Omental fat pad (tissue), 4 donors: Measurements from ENCODE around the gene RPS10. TPM values are rescaled to one million over a fixed set of nuclear protein-coding genes. Genes with fewer than 3 reads are reported as not detected.

Source experiments
- ATAC-seq: fragments of 150-250 bp; one replicate; pipeline ENCODE4 v1.9.1; 2016; ENCODE audit warnings: mild to moderate bottlenecking, moderate library complexity; ENCODE audit not compliant: low FRiP score
- DNase-seq: peaks from one replicate; pipeline ENCODE4 v3.0.0-alpha.2; 2019; ENCODE audit warnings: low spot score
- total RNA-seq, 4 donors: library from RNA; depleted of rRNA; stranded (reverse); fragments of >200 nt; gene quantifications; one replicate each; pipeline ENCODE4 v1.1.0, GENCODE V29; 2016
- TF ChIP-seq, protein P1 (sequence below), 3 donors: fragments of 450-650 bp; IDR thresholded peaks; one replicate each; pipeline ENCODE4 v1.5.1; 2016 to 2017; ENCODE audit warnings: antibody characterized with exemption in 3 of 3, mild to moderate bottlenecking in 3 of 3, moderate library complexity in 2 of 3

Gene RPS10
- total RNA-seq, 4 donors from 2014 or later: 1,698 to 2,828 (median 2,343) TPM

DNA sequence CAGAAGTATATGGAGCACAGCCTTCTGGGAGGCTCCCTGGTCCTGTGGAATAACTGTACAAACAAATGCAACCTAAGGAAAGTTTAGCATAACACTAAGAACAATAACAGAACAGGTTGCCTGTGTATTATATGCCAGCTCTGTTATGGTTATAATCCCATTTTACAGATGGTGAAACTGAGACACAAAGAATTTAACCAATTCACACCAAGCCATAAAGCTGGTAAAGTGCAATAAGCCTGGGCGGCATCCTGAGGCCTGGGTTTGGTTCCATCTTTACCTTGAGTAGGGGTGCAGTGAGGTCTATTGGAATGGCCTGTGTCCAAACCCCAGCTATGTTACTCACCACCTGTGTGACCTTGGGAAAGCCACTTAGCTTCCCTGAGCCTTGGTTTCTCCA lies 25.3 kb upstream of the RPS10 start:
- DNase-seq: no peak
- TF ChIP-seq, protein P1, sequence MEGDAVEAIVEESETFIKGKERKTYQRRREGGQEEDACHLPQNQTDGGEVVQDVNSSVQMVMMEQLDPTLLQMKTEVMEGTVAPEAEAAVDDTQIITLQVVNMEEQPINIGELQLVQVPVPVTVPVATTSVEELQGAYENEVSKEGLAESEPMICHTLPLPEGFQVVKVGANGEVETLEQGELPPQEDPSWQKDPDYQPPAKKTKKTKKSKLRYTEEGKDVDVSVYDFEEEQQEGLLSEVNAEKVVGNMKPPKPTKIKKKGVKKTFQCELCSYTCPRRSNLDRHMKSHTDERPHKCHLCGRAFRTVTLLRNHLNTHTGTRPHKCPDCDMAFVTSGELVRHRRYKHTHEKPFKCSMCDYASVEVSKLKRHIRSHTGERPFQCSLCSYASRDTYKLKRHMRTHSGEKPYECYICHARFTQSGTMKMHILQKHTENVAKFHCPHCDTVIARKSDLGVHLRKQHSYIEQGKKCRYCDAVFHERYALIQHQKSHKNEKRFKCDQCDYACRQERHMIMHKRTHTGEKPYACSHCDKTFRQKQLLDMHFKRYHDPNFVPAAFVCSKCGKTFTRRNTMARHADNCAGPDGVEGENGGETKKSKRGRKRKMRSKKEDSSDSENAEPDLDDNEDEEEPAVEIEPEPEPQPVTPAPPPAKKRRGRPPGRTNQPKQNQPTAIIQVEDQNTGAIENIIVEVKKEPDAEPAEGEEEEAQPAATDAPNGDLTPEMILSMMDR (IDR thresholded peaks at IDR 0.05): no peak
- no peak for ATAC-seq

DNA sequence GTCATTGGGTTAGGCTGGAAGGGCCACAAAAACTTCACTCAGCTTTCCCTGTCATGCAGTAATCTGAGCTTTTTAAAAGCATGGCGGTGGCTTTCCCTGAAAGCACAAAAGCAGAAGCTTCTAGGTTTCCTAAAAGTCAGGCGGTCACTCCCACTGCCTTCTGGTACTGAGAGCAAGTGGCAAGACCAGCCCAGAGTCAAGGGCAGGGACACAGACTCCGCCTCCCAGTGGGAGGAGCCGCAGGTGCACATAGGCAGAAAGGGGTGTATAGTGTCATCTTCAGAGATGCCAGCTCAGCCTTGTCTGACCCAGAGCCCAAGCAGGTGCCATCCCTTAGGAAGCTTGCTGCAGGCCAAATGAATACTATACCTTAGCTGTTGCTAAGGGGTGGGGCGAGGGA lies 22.0 kb upstream of the RPS10 start:
- DNase-seq: no peak
- TF ChIP-seq, protein P1 (IDR thresholded peaks at IDR 0.05): no peak
- no peak for ATAC-seq

DNA sequence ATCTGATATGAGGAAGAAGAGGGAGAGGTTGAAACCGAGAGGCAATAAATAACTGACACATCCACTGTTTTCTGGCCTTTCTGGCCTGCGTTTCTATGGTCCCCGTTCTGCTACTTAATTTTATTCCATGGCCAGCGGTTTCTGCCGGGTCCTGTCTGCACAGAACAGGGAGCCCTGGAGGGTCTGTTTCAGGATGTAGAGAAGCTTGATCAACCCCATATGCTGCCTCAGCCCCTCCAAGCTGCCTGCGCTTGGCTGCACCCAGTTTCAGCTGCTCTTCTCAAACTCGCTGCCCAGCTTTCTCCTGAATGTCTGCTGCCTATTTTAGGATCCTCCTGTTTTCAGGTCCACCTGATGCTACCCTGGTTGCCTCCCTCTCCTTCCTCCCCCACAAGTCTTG lies 21.5 kb upstream of the RPS10 start:
- DNase-seq (no peak), ATAC-seq (no peak)
- TF ChIP-seq, protein P1 (IDR thresholded peaks at IDR 0.05): no peak

DNA sequence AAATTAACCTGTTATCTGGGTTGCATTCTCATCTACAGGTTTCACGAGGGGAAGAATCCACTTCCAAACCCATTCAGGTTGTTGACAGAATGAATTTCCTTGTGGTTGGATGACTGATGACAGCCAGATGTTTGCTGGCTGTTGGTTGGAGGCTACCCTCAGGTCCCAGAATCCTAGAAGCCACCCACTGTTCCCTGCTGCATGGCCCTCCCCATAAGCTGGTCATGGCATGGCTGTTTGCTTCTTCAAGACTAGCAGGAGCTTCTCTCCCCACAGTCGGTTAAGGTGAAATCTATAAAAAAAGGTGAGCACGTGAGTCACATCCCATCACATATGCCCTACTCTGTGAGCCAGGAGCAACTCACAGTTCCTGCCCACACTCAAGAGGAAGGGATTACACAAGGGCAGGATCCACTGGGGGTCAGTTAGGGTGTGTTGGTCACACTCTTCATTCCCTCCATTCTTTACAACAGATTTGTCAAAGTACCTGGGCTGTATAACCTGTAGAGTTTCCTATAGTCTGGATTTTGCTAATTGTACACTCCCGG lies 19.5 kb upstream of the RPS10 start:
- DNase-seq: no peak
- TF ChIP-seq, protein P1 (IDR thresholded peaks at IDR 0.05): no peak
- ATAC-seq: no peak

DNA sequence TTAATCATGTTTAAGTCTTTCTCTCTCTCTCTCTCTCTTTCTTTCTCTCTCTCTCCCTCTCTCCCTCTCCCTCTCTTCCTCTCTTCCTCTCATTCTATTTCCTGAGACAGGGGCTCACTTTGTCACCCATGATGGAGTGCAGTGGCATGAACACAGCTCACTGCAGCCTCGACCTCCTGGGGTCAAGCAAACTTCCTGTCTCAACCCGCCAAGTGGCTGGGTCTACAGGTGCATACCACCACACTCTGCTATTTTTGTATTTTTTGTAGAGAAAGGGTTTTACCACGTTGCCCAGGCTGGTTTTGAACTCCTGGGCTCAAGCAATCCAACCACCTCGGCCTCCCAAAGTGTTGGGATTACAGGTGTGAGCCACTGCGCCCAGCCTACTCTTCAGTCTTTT lies 15.7 kb upstream of the RPS10 start:
- no peak for DNase-seq
- TF ChIP-seq, protein P1 (IDR thresholded peaks at IDR 0.05): no peak
- no peak for ATAC-seq

DNA sequence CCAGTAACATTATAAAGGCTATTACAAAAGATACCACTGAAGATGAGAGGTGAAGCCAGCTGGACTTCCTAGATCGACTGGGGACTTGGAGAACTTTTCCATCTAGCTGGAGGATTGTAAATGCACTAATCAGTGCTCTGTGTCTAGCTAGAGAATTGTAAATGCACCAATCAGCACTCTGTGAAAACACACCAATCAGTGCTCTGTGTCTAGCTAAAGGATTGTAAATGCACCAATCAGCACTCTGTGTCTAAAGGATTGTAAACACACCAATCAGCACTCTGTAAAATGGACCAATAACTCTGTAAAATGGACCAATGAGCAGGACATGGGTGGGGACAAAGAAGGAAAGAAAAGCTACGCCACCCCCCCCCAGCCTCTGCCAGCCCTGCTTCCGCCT lies 13.6 kb upstream of the RPS10 start:
- TF ChIP-seq, protein P1 (IDR thresholded peaks at IDR 0.05): no peak
- ATAC-seq: no peak

DNA sequence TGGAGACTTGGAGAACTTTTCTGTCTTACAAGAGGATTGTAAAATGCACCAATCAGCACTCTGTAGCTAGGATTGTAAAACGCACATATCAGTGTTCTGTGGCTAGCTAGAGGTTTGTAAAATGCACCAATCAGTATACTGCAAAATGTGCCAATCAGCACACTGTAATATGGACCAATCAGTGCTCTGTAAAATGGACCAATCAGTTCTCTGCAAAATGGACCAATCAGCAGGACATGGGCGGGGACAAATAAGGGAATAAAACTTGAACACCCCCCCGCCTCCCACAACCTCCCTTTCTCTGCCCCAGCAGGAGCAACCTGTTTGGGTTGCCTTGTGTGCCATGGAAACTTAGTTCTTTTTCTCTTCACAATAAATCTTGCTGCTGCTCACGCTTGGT lies 12.8 kb upstream of the RPS10 start:
- ATAC-seq: no peak
- no peak for DNase-seq
- TF ChIP-seq, protein P1 (IDR thresholded peaks at IDR 0.05): no peak

More for the DNA sequence above, 13.6 kb upstream of the RPS10 start:
- DNase-seq: no peak
